Transverse colon (tissue), 4 donors: ENCODE data around the gene RRBP1. TPM values are rescaled to one million over a fixed set of nuclear protein-coding genes. Genes with fewer than 3 reads are reported as not detected.

Source experiments
- DNase-seq: peaks from one replicate; pipeline ENCODE4 v3.0.0-alpha.2; 2019
- H3K27ac ChIP-seq, 4 donors: fragments of 200-600 bp; sonication (generic); 2 replicates each; pipeline ENCODE4 v1.5.1; 2016 to 2018; ENCODE audit warnings: inconsistent platforms in 4 of 4
- H3K27me3 ChIP-seq: fragments of 200-600 bp; sonication (generic); 2 replicates; pipeline ENCODE4 v1.5.1; 2017; ENCODE audit warnings: inconsistent platforms
- H3K36me3 ChIP-seq, 4 donors: fragments of 200-600 bp; sonication (generic); 2 replicates each; pipeline ENCODE4 v1.5.1; 2017 to 2019; ENCODE audit warnings: inconsistent platforms in 4 of 4
- H3K4me1 ChIP-seq, 4 donors: fragments of 200-600 bp; sonication (generic); 2 replicates each; pipeline ENCODE4 v1.5.1; 2017 to 2020; ENCODE audit warnings: inconsistent platforms in 4 of 4
- H3K4me3 ChIP-seq, 4 donors: fragments of 200-600 bp; sonication (generic); 1 replicate in 1 of 4; 2 replicates in 3 of 4; pipeline versions ENCODE4 v1.5.1 to v1.6.1; 2017 to 2019; ENCODE audit warnings: inconsistent platforms in 4 of 4
- H3K9me3 ChIP-seq, 2 donors: fragments of 200-600 bp; sonication (generic); 2 replicates each; pipeline ENCODE4 v1.5.1; 2017 to 2019; ENCODE audit warnings: inconsistent platforms in 2 of 2
- CTCF ChIP-seq, 5 experiments: fragments of 200-600 bp in 3 of 5; fragments of 450-650 bp in 2 of 5; sonication (generic) in 3 of 5; IDR thresholded peaks; 1 replicate in 2 of 5; 2 replicates in 3 of 5; pipeline ENCODE4 v1.5.1; 2016 to 2017; ENCODE audit warnings: antibody characterized with exemption in 5 of 5, inconsistent platforms in 3 of 5, mild to moderate bottlenecking in 2 of 5, moderate library complexity in 1 of 5
- EP300 ChIP-seq: sonication (generic); formaldehyde crosslinking; IDR thresholded peaks from one replicate; pipeline ENCODE4 v1.6.1; 2017; ENCODE audit warnings: antibody characterized with exemption, low read depth
- POLR2A ChIP-seq: fragments of 450-650 bp; IDR thresholded peaks from one replicate; pipeline ENCODE4 v1.6.1; 2016; ENCODE audit warnings: antibody characterized with exemption, mild to moderate bottlenecking, moderate library complexity
- POLR2AphosphoS5 ChIP-seq, 3 donors: sonication (generic); formaldehyde crosslinking; IDR thresholded peaks; one replicate each; pipeline ENCODE4 v1.6.1; 2016; ENCODE audit warnings: antibody characterized with exemption in 3 of 3
- WGBS, 2 donors: methylation state at CpG; one replicate each; pipeline ENCODE4 v1.1.5; 2018; ENCODE audit warnings: low coverage in 1 of 2; 5-methylcytosine and 5-hydroxymethylcytosine counted together
- in situ Hi-C, 4 donors: fragments of 200-750 bp; cut with MboI; loops; one replicate each; pipeline versions ENCODE4 v1.15.0 to v1.15.1; 2017; ENCODE audit warnings: low sequenced_read_pairs in 3 of 4, low pct_ligation_motif_present in 1 of 4, low pct_unique_long_range_greater_than_20kb in 1 of 4
- intact Hi-C: fragments of 100-400 bp; cut with DNase I; formaldehyde crosslinking; loops from one replicate; pipeline ENCODE4 v1.15.1; 2023; ENCODE audit warnings: low total_unique reads
- total RNA-seq, 4 donors: library from RNA; depleted of rRNA; stranded (reverse); fragments of >200 nt; gene quantifications; one replicate each; pipeline ENCODE4 v1.1.0, GENCODE V29; 2016

The RRBP1 gene
- total RNA-seq, 4 donors from 2014 or later, result 219 to 403 (median 288) TPM

- Histone ChIP-seq H3K4me3 (no peak overlapping the region), H3K9me3 (no peaks in the 10 kb centered on the region), H3K36me3 (peaks cover 0 to 41% (median 19%) of the 10 kb centered on the region in 4 donors), H3K27ac (peak overlapping the region in 2 of 4 donors; percentile 79 to 86), H3K27me3 (no peaks in the 10 kb centered on the region), H3K4me1 (peaks cover 15 to 49% (median 36%) of the 10 kb centered on the region in 4 donors)
- intact Hi-C loops (loop anchor here (1.0 to 2.0 kb wide), 2 partner anchors 79 to 110 kb away; no protein-coding TSS in a partner anchor), in situ Hi-C loops (no loop called here)
- DNase-seq, result peak; percentile 5
- TF ChIP-seq EP300 (no peak), POLR2AphosphoS5 (IDR thresholded peaks at IDR 0.05) (no peak), POLR2A (no peak), CTCF (IDR thresholded peaks at IDR 0.05) (no peak)
- 88% methylated on average over 22 of the region's 22 CpGs; no CpG with 5 or more reads in 1 of the 2 donors for WGBS, 2 donors
Observed at GRCh38 chr20:17616480-17617211, 65.4 kb downstream of the RRBP1 start.

GRCh38 chr20:17615645-17616479 is 66.2 kb downstream of the RRBP1 start:
- peak; percentile 10 for DNase-seq
- Histone ChIP-seq H3K9me3 (no peaks in the 10 kb centered on the region), H3K27me3 (no peaks in the 10 kb centered on the region), H3K4me3 (no peak overlapping the region), H3K4me1 (peaks cover 23 to 57% (median 43%) of the 10 kb centered on the region in 4 donors), H3K27ac (peak overlapping the region; percentile 61 to 86 (median 82)), H3K36me3 (peaks cover 0 to 34% (median 15%) of the 10 kb centered on the region in 4 donors)
- 80% methylated on average over 15 of the region's 22 CpGs; no CpG with 5 or more reads in 1 of the 2 donors for WGBS, 2 donors
- intact Hi-C loops, result loop anchor here (2.0 kb wide), 1 partner anchor 109 kb away; no protein-coding TSS in a partner anchor
- in situ Hi-C loops, result no loop called here
- TF ChIP-seq POLR2A (no peak), POLR2AphosphoS5 (IDR thresholded peaks at IDR 0.05) (peak in 1 of 3 donors; percentile 3)

- in situ Hi-C loops (no loop called here), intact Hi-C loops (loop anchor here (5.0 kb wide), 1 partner anchor 43 kb away; the partner anchor contains the start of gene DSTN)
- DNase-seq, result peak; percentile 13
- Histone ChIP-seq H3K4me3 (no peak overlapping the region), H3K36me3 (peaks cover 0 to 26% (median 13%) of the 10 kb centered on the region in 4 donors), H3K4me1 (peaks cover 27 to 65% (median 51%) of the 10 kb centered on the region in 4 donors), H3K9me3 (no peaks in the 10 kb centered on the region), H3K27ac (peak overlapping the region; percentile 61 to 86 (median 82)), H3K27me3 (no peaks in the 10 kb centered on the region)
- TF ChIP-seq POLR2AphosphoS5 (IDR thresholded peaks at IDR 0.05), result peak in 1 of 3 donors; percentile 16
- no peak for TF ChIP-seq EP300
- no peak for TF ChIP-seq POLR2A
- 62% methylated on average over 32 of the region's 32 CpGs; no CpG with 5 or more reads in 1 of the 2 donors for WGBS, 2 donors
Observed at GRCh38 chr20:17614812-17615644, 67.0 kb downstream of the RRBP1 start.

DNA sequence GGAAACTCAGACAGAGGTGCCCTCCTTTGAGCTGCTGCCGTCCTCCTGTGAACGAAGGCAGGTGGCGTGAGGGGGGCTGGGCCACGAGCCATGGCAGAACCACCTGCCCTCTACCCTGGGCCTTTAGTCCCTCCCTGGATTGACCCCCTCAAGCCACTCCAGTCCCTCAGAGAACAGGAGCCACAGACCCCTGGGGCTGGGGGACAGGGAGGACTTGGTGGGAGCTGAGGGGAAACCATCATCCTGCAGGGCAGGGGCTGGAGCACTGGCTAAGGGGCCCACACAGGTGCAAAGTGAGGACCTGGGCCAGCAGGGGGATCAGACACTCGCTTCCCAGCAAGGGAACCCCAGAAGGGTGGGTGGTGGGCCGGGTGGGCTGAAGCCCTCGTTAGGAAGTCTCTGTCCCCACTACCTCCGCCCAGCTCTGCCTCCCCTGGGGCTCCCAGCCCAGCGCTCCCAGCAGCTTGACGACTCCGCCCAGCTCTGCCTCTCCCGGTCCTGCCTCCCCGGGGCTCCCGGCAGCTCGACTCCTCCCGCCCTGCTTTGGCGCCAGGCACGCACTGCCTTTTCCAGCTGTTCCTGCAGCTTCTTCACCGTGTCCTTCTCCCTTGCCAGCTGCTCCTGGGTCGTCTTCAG is 67.7 kb downstream of the RRBP1 start:
- intact Hi-C loops, result loop anchor here (5.0 kb wide), 1 partner anchor 42 kb away; the partner anchor contains the start of gene DSTN

More for the DNA sequence above, 67.7 kb downstream of the RRBP1 start:
- 43% methylated on average over 11 of the region's 20 CpGs; no CpG with 5 or more reads in 1 of the 2 donors for whole genome bisulfite sequencing, 2 donors
- H3K27ac ChIP-seq, result peak overlapping the region; percentile 61 to 86 (median 82)
- TF ChIP-seq POLR2AphosphoS5 (IDR thresholded peaks at IDR 0.05) (peak in 1 of 3 donors; percentile 33), CTCF (IDR thresholded peaks at IDR 0.05) (no peak)
- in situ Hi-C loops, result no loop called here
- peak; percentile 78 for DNase-seq
- H3K4me3 ChIP-seq, result no peak overlapping the region
- peaks cover 0 to 21% (median 9%) of the 10 kb centered on the region in 4 donors for H3K36me3 ChIP-seq
- H3K27me3 ChIP-seq, result no peaks in the 10 kb centered on the region
- no peaks in the 10 kb centered on the region for H3K9me3 ChIP-seq
- H3K4me1 ChIP-seq, result peaks cover 29 to 71% (median 55%) of the 10 kb centered on the region in 4 donors
